ENCODE measurements around the gene OXCT1.

The OXCT1 gene

DNA sequence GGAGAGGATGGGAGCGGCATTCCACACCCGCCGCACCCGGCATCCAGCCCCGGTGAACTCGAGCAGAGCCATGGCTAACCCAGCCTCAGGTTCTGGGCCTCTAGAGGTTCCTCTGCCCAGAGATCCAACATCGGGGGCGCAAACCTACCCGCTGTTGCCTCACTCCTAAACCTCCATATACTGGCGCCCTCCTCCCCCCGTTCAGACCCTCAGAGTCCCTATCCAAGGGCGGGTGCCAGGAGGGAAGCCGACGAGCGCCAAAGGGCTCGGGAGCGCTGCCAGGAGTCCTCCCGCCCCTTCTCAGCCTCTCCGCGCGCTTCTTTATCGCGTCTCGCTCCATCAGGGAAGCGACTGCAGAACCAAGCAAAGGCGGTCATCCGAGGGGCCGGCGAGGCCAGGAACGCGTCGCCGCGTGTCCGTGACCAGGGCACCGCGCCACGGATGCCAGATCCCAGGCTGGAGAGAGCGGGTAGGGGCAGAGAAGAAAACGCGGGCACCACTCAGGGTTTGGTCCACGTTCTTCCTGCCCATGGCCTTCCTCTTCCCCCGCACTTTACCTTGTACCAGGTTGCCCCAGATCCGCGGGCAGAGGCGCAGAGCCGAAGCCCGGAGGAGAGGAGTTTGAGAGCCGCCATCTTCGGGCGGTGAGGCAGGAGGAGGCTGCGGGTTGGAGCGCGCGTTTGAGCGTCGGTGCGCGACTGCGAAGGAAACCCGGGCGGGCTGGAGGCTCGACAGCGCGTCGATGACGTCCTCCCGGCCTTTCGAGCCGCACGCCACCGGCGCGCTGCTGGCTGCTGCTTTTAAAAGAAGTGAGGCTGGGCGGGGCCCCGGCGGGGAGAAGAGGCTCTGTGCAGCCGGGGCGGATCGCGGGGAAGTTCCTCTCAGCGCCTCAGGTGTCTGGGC lies at the start of gene OXCT1:
OXCT1 (minus strand) TSS at position 702 of the 903 bp plus-strand sequence; CDS start at position 635, 67 bp downstream.
- DNase-seq, result peak; percentile 82 to 95

DNA sequence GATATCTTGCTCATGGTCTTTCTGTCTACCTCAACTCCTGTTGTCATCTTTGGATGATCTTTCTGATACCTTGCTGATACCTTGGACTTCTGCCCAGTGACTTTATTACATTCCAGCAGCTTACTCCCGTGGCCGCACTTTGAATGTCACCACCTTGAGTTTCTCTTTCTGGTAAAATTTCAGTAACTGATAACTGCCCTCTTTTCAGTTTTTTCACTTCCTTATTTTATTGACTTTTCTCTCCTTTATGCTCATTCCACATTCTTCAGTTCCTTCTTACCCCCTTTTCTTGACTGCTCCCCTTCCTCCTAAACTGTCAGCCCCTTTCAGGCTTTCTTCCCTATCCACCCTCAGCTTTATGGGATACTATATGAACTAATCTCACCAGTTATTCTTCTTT lies 47.9 kb upstream of the OXCT1 start:
- no peak for DNase-seq

DNA sequence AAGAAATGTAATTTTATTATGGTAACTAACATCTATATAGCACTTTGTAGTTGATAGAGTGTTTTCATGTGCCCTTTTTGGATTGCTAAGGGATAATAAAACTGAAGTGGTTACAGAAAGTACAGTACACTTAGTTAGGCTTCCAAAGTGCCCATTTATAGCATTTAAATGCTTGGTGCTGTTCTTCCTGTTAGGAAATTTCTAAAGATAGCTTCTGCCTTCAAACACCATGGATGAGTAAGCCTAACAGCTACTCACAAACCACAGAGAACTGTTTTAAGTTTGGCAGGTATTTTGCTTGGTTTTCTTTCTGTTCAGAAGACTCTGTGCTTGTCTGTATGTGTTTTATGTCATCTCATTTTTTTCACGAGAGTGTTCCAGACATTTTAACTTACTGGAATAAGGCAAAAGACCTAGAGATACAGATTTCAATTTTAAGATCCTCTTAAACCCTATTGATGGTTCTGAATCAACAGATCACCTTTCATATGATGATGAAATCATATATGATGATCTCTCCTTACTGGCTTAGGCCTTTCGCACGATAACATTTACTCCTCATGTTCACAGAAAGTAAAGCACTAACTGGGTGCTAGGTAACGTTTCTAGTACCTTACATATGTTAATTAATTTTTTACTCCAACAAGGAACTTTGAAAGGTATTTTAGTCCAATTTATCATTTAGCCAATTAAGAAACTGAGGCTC lies 38.3 kb upstream of the OXCT1 start:
- DNase-seq, result no peak

DNA sequence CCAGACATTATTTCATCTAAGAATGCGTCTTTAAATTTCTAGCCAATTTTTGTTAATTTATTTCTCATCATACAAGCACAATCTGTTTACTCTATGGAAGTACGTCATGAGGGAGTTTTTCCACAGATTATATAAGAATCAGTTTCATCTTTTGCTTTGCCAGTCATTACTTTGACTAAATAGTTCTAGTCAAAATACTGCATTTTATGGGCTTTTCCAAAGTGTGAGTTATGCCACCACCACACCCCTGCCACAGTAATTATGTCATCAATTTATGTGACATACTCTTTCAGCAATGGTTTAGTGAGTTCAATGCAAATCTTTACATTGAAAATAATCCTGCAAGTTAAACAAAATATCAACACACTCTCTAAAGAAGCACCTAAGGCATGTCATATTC lies 35.9 kb upstream of the OXCT1 start:
- no peak for DNase-seq

DNA sequence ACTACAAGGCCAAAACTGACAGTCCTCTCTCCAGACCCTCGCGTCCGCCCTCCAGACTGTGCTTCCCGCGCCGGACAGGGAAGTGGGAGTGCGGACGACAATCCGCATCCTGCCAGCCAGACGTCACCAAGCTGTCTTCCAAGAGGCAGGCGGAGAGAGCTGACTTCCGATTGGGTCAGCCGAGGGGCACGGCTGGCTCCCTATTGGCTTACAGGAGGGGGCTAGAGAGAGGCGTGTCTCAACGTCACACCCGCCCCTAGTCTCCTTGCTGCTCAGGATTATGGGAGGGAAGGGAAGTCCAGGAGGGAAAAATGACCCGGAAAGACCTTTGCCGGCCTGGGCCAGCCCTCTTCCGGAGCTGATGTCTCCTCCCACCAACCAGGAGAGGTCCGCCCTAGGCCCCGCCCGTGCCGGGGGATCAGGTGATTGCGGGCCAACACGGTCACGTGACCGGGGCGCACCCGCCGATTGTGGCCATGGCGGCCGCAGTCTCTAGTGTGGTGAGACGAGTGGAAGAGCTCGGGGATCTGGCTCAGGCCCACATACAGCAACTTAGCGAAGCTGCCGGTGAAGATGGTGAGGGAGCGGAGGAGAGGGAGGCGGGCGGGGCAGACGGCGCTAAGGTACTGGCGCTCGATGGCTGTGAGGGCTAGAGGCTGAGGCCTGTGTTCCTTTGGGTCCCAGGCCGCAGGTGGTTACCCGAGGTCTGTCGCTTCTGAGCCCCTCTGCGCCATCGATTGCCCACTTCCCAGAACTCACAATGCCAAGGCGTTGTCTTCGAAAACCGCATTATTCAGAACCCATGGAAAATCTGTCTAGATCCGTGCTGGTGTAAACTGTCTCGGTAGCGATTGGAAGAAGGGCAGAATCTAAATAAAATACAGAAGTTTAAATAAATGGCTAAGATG lies 33.9 kb upstream of the OXCT1 start, which contains the start of gene RIMOC1:
RIMOC1 (plus strand) TSS at position 453 of the 908 bp plus-strand sequence; CDS start at position 477, 24 bp downstream.
- DNase-seq, result peak; percentile 100

DNA sequence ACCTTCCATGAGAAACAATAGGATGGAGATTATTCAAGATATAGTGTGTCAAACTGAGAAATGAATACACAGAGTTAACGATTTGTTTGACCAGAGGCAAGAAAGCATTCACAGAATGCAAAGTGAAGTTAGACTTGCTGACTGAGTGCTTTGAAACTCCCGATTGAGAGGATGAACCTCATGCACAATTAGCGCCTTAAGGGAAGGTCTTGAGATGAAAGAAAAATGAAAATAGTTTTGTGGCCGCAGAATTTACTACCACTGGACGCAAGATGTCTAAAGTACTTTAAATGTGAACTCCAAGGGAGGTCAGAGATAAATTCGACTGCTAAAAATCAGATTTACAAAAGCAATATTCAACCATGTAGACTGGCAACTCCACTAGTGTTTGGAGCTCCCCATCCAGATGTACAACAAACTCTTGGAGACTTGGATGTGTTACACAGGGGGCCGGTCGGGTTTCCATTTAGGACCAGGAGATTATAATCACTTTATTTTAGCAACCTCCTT lies 33.2 kb upstream of the OXCT1 start:
- DNase-seq, result no peak

DNA sequence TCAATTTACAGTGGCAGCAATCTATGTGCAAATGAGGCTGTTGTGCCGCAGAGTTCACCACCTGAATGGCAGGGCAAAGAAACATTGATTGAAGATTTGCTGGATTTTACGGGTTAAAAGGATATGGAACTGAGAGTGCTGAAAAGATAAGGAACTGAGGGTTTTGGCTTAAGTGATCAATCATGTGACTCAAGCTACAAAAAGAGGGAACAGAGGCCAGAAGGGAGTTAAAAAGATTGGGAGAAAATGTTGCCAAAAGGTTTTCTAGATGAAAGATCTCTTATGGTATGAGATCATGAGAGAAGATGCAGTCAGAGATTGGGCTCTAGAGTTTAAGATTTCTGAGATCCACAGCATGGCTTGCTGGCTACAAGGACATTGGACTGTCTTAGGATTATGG lies 26.0 kb upstream of the OXCT1 start:
- DNase-seq, result no peak

DNA sequence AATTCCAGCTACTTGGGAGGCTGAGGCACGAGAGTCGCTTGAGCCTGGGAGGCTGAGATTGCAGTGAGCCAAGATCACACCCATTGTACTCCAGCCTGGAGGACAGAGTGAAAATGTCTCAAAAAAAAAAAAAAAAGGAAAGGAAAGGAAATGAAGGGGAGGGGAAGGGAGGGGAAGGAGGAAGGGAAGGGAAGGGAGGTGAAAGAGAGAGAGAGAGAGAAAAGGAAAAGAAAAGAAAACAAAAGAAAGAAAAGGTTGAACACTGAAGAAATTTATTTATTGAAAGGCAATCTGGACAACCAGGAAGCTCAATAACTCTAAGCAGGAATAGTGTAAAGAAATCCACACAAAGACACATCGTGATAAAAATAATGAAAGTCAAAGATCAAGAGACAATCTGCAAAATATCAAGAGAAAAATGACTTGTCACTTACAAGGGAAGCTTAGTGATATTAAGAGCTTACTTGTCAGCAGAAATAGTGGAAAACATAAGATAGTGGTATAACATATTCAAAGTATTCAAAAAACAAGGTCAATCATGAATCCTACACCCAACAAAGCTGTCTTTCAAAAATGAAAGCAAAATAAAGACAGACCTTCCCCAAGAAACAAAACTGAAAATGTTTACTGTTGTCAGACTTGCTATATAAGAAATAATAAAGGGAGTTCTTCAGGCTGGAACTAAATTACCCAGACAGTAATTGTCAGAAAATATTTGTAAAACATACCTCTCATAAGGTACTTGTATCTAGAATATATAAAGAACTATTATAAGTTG lies 23.0 kb upstream of the OXCT1 start:
- DNase-seq, result no peak

DNA sequence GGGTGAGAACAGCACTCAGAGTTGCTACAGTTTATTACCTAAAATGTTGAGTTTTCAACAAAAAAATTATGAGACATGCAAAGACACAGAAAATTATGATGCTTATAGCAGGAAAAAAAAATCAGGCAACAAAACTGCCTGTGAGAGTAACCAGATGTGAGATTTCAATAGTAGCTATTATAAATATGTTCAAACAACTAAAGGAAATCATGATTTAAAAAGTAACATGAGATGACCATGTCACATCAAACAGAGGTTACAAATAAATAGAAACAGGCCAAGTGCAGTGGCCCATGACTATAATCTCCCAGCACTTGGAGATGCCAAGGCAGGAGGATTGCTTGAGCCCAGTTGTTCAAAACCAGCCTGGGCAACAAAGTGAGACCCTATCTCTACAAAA lies 21.8 kb upstream of the OXCT1 start:
- DNase-seq, result no peak

DNA sequence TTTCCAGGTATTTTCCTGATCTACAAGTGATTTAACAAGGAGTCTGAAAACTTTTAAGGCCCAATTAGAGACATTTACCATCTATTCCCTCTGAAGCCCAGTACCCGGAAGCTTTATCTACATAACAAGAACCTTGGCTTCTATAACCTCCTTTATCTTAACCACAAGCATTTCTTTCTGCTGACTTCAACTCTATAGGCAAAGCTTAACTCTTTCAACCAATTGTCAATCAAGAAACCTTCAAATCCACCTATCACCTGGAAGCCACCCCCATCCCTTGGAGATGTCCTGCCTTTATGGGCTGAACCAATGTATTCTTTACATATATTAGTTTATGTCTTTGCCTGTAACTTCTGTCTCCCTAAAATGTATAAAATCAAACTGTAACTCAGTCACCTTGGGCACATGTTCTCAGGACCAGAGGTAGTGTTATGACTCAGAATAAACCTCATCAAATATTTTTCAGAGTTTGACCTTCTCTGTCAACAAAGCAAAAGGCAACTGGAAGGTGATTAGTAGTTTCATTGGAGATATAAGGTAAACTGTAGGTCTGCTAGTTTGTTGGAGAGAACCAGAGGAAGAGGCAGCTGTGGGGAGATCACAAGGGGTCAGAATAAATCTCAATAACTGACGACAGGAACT lies 21.0 kb upstream of the OXCT1 start:
- DNase-seq, result no peak

DNA sequence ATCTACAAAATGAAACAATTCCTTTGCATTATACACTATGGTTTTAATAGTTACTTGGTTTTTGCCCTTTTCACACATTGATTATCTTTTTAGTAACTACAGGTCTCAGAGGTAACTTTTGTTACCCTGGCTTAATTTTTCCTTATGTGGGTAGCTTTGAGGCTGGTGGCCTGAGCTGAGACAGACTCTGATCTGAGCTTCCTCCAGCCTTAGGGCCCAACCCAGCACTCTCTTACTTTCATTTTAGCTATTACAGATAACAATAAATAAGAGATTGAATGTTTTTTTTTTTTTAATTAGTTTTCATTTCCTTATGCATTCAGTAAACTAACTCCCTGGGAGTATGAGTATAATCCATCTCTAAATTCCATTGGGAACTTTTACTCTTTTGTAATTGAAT lies 15.1 kb upstream of the OXCT1 start:
- DNase-seq, result no peak

DNA sequence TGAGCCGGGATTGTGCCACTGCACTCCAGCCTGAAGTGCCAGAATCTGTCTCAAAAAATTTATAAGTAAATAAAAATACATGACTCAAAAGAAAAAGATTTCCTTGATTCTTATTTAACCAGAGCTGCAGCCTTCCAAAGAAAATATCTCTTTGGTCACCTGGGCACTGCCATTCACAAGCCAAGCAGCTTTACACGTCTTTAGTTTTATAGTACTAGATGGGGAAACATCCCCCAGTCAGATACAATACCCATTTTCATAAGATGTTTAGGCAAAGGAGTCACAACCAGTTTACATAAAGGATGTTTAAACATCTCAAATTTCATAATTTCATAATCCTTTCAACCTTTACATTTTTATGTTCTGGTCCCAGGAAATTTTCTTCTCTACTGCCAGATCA lies 13.7 kb upstream of the OXCT1 start:
- no peak for DNase-seq

DNA sequence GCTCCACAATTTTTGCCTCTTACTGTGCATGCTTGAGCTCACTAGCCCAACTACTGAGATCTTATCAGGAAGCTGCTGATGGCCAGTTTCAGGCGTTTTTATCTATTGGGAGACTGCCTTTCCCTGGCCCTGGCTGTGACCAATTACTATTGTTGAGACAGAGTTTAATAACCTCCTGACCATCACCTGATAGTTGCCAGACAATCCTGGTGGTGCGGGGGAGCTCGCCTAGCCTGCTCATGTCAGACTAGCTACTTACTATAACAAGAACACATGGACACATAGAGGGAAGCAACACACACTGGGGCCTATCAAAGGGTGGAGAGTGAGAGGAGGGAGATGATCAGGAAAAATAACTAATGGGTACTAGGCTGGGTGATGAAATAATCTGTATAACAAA lies 13.0 kb upstream of the OXCT1 start:
- DNase-seq, result no peak

DNA sequence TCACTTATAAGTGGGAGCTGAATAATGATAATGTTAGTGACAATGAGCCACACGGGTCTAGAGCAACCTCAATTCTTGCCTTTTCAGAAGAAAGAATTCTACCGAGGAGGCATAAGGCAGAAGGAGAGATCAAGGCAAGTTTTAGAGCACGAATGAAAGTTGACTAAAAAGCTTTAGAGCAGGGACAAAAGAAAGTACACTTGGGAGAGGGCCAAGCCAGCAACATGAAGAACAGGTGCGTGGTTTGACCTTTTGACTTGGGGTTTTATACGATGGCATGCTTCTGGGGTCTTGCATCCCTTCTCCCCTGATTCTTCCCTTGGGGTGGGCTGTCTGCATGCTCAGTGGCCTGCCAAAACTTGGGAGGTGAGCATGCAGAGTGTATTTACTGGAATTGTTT lies 12.5 kb upstream of the OXCT1 start:
- DNase-seq, result no peak

DNA sequence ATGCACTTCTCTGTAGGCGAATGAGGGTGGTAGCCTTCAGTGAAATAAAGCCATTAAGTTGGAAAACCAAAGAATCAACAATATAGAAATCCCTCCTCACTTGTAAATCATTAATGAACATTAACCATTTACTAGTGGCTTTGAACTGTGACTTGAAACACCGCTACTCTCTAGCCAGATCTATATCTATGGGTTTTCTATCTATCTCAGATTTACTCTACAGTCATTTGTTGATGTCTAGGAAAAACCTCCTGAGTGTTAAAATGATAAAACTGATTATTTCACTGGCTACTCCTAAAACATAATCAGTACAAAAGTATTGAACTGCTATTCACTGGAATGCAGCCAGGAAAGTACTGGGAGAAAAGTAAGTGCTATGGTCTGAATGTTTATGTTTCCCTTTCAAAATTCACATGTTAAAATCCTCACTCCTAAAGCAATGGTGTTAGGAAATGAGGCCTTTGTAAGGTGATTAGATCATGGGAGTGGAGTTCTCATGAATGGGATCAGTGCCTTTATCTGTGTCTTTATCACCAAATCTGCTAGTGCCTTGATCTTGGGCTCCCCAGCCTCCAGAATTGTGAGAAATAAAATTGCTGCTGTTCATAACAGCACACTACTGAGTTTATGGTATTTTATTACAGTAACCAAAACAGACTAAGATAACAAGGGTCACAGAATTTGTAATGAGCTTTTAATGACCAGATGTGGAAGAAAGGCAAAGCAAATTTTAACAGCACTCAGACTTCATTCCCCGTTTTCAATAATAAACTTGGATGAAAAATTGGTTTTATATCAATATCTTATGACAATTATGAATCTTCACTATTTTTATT lies 8.6 kb upstream of the OXCT1 start:
- no peak for DNase-seq

DNA sequence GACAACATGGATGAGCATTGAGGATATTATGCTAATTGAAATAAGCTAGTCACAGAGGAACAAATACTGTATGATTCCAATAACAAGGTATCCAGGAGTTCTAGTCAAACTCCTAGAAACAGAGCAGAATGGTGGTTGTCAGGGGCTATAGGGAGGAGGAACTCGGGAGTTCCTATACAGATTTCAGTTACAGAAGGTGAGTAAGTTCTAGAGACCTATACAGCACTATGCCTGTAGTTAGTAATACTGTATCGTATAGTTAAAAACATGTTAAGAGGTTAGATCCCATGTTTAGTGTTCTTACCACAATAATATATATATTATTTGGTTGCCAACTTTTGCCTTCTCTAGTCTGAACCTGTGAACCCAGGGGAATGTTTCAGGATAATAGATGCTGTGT lies 7.9 kb upstream of the OXCT1 start:
- DNase-seq, result no peak

DNA sequence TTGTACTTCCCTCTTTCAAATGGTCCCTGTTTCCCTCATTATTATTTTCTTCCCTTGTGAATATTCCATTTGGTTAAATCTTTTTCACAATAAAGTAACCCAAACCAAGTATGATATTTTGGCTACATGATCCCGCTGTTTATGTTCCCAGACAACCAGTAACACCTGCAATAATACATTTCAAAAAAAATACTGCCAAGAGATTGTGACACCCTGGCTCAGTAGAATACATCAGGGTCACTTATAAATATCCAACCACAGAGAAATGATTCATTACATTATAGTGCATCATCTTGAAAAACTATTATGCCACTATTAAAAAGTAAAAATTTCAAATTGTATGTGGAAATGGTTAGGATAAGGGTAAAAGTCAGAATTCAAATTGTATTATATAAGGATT lies 7.2 kb upstream of the OXCT1 start:
- DNase-seq, result no peak

DNA sequence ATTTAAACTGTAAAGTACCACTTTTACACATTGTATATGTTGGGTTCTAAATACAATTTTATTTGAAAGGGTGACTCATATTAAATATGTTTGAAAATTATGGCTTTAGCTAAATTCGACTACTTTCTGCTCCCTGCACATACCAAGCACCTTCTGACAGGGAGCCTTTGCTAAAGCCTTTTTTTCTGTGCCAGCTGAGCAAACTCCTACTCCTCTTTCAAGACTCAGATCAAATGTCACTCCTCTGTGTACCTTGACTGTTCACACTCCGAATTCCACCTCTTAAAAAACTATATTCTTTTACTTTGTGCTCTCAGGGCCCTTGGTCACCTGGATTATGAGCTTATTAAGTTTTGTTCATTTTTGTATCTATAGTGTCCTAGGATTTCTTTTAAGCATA lies 6.5 kb upstream of the OXCT1 start:
- DNase-seq, result no peak

DNA sequence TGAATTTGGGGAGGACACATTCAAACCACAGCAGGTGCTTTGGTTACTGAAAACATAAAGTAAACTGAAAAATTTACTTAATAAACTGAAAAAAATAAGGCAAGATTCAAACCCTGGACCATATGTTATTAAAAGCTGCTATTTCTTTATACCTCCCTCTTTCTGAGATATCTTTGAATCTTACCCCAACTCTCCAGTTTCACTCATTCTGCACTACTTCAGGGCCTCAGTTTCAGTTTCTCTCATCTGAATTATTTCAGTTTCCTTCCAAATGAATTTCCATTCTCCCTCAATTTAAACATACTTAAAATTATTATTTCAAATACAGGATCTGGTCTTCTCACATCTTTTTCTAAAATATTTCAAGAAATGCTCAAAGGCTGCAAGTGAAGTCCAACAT lies 4.9 kb upstream of the OXCT1 start:
- DNase-seq, result no peak

DNA sequence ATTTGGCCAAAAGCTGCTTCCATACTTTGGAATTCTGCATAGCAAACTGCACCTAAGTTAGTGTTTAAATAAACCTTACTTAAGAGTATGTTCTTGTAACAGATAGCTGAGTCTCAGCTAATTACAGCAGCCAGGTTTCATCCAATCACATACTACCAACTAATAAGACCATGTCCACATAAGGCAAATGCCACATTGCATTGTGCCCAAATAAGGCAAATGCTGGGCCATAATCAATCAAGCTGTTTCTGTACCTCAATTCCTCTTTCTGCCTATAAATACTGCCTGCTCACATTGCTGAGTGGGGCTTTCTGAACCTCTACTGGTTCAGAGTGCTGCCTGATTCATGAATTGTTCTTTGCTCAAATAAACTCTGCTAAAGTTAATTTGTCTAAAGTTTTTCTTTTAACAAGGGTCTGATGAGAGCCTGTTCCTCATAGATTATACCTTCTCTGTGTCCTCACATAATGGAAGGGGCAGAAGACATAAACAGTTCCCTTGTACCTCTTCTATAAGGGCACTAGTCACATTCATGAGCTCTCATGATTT lies 4.4 kb upstream of the OXCT1 start:
- DNase-seq, result no peak

Measured in NCI-H446 (cell line).